ENCODE measurements around the gene ERICH6.
A peak's percentile ranks its signal among the peaks of the same experiment; 100 is the strongest.

ERICH6 gene

DNA sequence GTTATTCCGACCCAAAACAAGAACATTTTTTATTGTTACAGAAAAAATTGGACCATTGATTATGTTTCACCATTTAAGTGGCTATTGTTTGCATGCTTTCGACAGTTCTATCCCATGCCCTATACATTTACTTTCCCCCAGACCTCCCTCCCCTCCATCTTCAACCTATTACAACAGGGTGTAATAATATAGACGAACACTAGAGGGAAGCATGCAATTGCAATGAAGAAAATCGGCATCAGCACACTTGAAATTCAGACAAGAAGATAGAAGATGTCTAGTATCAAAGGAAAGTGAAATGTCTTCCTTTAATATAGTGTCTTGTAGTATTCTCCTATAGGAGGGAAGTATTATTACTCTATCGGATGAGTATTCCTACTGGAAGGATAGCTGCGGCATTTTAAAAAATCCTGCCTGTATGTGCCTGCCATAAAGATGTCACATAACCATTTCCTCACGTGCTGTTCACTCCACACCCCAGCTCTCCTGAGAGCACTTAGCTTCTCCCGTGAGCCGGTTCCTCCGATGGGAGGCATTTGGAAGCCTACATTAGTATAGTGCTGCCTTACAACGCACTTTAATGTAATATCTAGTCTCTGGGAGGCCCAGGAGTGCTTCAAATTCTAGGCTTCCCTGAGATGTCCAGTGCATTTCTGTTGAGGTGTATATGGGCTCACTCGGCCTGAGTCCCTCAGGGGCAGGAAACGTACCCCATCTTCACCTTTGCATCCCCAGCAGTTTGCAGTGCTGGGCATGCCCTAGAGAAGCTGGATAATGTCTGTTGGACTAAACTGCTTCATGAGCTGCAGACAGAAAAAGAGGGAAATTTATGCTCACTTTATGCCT, 17.8 kb upstream of the ERICH6 start:
- TF ChIP-seq, protein P1, sequence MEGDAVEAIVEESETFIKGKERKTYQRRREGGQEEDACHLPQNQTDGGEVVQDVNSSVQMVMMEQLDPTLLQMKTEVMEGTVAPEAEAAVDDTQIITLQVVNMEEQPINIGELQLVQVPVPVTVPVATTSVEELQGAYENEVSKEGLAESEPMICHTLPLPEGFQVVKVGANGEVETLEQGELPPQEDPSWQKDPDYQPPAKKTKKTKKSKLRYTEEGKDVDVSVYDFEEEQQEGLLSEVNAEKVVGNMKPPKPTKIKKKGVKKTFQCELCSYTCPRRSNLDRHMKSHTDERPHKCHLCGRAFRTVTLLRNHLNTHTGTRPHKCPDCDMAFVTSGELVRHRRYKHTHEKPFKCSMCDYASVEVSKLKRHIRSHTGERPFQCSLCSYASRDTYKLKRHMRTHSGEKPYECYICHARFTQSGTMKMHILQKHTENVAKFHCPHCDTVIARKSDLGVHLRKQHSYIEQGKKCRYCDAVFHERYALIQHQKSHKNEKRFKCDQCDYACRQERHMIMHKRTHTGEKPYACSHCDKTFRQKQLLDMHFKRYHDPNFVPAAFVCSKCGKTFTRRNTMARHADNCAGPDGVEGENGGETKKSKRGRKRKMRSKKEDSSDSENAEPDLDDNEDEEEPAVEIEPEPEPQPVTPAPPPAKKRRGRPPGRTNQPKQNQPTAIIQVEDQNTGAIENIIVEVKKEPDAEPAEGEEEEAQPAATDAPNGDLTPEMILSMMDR (IDR thresholded peaks at IDR 0.05; ENCODE audit: poor library complexity, severe bottlenecking), result peak; percentile 89
- DNase-seq (ENCODE audit: low spot score), result no peak
- H3K27ac ChIP-seq (ENCODE audit: poor library complexity, severe bottlenecking), result no peak overlapping the region
- no peaks in the 10 kb centered on the region for H3K27me3 ChIP-seq (ENCODE audit: insufficient read depth, poor library complexity, severe bottlenecking)
- ATAC-seq (ENCODE audit: low read depth), result peak; percentile 58
- H3K4me3 ChIP-seq (ENCODE audit: severe bottlenecking), result no peak overlapping the region
- H3K36me3 ChIP-seq (ENCODE audit: low read depth), result no peaks in the 10 kb centered on the region
- peaks cover 9% of the 10 kb centered on the region for H3K4me1 ChIP-seq (ENCODE audit: insufficient read depth, poor library complexity, severe bottlenecking)
- H3K9me3 ChIP-seq (ENCODE audit: severe bottlenecking), result no peaks in the 10 kb centered on the region

DNA sequence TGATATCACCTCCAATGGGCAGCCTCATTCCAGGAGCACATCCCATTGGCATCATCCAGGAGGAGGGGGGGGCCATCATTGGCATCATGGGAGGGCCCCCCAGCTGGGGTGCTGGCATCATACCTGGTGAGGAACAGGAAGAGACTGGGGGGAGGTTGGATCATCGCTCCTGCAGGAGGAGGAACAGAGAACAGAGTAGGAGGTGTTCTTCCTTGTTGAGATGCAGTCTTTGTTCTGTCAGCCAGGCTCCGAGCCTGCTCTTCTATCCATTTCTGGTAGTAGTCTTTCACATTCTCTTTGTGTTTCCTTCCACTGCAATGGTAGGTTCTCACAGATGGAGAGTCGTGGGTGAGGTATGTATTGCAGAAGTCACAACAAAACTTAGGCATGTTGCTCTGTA, 16.7 kb upstream of the ERICH6 start:
- DNase-seq (ENCODE audit: low spot score) (no peak), ATAC-seq (ENCODE audit: low read depth) (no peak)
- Histone ChIP-seq H3K27ac (ENCODE audit: poor library complexity, severe bottlenecking) (no peak overlapping the region), H3K36me3 (ENCODE audit: low read depth) (no peaks in the 10 kb centered on the region), H3K4me1 (ENCODE audit: insufficient read depth, poor library complexity, severe bottlenecking) (peaks cover 3% of the 10 kb centered on the region), H3K4me3 (ENCODE audit: severe bottlenecking) (no peak overlapping the region), H3K9me3 (ENCODE audit: severe bottlenecking) (peaks cover under 1% of the 10 kb centered on the region), H3K27me3 (ENCODE audit: insufficient read depth, poor library complexity, severe bottlenecking) (no peaks in the 10 kb centered on the region)
- TF ChIP-seq, protein P1 (IDR thresholded peaks at IDR 0.05; ENCODE audit: poor library complexity, severe bottlenecking), result no peak

DNA sequence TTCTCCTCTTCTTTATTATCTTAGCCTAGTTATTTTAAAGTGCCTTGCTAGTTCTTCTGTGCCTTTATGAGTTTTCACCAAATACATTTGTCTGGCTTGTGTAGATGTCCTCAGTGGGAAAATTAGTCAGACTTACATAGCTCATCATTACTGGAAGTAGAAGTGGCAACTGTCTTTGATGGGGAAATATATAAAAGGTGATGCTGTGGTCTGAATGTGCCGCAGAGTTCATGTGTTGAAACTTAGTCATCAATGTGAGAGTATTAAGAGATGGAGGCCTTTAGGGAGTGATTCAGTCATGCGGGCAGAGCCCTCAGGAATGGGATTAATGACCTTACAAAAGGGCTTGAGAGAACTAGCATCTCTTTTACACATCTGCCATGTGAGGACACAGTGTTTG, 6.4 kb upstream of the ERICH6 start:
- peaks cover 3% of the 10 kb centered on the region for H3K9me3 ChIP-seq (ENCODE audit: severe bottlenecking)
- H3K36me3 ChIP-seq (ENCODE audit: low read depth), result no peaks in the 10 kb centered on the region
- TF ChIP-seq, protein P1 (IDR thresholded peaks at IDR 0.05; ENCODE audit: poor library complexity, severe bottlenecking), result no peak
- H3K27ac ChIP-seq (ENCODE audit: poor library complexity, severe bottlenecking), result no peak overlapping the region
- no peak for DNase-seq (ENCODE audit: low spot score)
- H3K4me3 ChIP-seq (ENCODE audit: severe bottlenecking), result no peak overlapping the region
- no peaks in the 10 kb centered on the region for H3K4me1 ChIP-seq (ENCODE audit: insufficient read depth, poor library complexity, severe bottlenecking)
- H3K27me3 ChIP-seq (ENCODE audit: insufficient read depth, poor library complexity, severe bottlenecking), result no peaks in the 10 kb centered on the region
- no peak for ATAC-seq (ENCODE audit: low read depth)

DNA sequence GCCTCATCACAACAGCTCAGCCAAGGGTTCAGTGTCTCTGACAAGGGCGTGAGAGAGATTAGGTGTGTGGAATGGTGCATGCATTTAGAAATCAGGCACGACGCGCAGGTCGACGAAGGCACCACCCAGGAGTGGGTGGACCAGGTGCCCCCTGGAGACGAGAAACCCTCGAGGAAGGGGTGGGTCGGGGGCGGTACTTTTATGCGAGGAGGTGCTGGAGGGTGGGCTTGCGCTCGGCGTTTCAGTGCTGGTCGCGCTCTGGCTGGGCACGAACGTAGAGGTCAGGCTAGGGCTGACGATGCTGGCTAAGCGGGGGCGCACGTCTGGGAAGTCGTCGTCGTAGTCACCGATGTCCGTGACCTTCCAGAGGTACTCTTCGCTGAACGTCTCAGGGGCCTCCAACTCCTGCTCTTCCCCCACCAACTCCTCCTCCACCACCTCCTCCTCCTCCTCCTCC, 393 bp downstream of the ERICH6 start:
- peak overlapping the region; percentile 26 for H3K27ac ChIP-seq (ENCODE audit: poor library complexity, severe bottlenecking)
- peak; percentile 55; the same call in 2 of the 3 replicates for ATAC-seq (ENCODE audit: low read depth)
- peak overlapping the region; percentile 47 for H3K4me3 ChIP-seq (ENCODE audit: severe bottlenecking)

More for the DNA sequence above, 393 bp downstream of the ERICH6 start:
- Histone ChIP-seq H3K4me1 (ENCODE audit: insufficient read depth, poor library complexity, severe bottlenecking) (peaks cover 2% of the 10 kb centered on the region), H3K9me3 (ENCODE audit: severe bottlenecking) (peaks cover 3% of the 10 kb centered on the region), H3K36me3 (ENCODE audit: low read depth) (no peaks in the 10 kb centered on the region), H3K27me3 (ENCODE audit: insufficient read depth, poor library complexity, severe bottlenecking) (no peaks in the 10 kb centered on the region)
- no peak for DNase-seq (ENCODE audit: low spot score)
- TF ChIP-seq, protein P1 (IDR thresholded peaks at IDR 0.05; ENCODE audit: poor library complexity, severe bottlenecking), result no peak

Measured in RWPE2 (cell line).